HL-60 (cell line): ENCODE measurements around the gene DHRS2.

ENCODE experiments used
- GABPA ChIP-seq: IDR thresholded peaks from 2 replicates; pipeline ENCODE4 v1.6.1; 2012; ENCODE audit warnings: low read depth
- POLR2AphosphoS5 ChIP-seq: IDR thresholded peaks from 2 replicates; pipeline ENCODE4 v1.6.1; 2012; ENCODE audit warnings: low read depth
- TF ChIP-seq, protein P1 (sequence below): IDR thresholded peaks from 2 replicates; pipeline ENCODE4 v1.6.1; 2012; ENCODE audit warnings: low read depth; ENCODE audit not compliant: insufficient replicate concordance
- TF ChIP-seq, protein P2 (sequence below): IDR thresholded peaks from one replicate; pipeline ENCODE4 v1.5.1; 2011; ENCODE audit warnings: low read length, control low read depth, inconsistent platforms; ENCODE audit not compliant: insufficient read depth

DNA sequence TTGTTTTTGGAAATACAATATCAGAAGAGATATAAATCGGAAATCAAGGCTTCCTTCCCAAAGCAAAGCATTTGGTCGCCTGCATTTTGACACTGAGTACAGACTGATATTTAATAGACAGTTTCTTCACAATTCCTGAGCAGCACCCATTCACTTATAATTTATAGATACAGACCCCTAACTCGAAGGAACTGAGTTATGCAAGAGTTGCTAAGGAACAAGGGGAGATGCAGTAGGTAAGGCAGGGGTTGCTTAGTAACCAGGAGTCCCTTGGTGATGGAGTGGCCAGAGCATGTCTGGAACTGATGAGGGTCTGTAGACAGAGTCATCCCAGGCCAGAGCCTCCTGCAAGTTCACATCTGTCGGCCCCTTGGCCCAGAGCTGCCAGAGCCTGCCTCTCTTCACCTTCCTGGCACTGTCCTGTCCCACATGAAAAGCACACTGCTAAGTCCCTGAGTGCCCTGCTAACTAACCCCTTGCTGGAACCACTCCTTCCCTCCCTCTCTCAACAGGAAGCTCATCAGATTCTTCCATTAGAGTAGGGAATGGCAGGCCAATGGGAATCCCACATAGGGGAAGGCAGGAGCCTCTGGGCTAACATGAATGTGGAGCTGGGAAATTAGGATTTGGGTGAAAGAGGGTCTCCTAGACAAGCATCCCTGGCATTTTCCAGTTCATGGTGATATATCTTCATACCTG lies 3.6 kb upstream of the DHRS2 start:
- TF ChIP-seq, protein P1, sequence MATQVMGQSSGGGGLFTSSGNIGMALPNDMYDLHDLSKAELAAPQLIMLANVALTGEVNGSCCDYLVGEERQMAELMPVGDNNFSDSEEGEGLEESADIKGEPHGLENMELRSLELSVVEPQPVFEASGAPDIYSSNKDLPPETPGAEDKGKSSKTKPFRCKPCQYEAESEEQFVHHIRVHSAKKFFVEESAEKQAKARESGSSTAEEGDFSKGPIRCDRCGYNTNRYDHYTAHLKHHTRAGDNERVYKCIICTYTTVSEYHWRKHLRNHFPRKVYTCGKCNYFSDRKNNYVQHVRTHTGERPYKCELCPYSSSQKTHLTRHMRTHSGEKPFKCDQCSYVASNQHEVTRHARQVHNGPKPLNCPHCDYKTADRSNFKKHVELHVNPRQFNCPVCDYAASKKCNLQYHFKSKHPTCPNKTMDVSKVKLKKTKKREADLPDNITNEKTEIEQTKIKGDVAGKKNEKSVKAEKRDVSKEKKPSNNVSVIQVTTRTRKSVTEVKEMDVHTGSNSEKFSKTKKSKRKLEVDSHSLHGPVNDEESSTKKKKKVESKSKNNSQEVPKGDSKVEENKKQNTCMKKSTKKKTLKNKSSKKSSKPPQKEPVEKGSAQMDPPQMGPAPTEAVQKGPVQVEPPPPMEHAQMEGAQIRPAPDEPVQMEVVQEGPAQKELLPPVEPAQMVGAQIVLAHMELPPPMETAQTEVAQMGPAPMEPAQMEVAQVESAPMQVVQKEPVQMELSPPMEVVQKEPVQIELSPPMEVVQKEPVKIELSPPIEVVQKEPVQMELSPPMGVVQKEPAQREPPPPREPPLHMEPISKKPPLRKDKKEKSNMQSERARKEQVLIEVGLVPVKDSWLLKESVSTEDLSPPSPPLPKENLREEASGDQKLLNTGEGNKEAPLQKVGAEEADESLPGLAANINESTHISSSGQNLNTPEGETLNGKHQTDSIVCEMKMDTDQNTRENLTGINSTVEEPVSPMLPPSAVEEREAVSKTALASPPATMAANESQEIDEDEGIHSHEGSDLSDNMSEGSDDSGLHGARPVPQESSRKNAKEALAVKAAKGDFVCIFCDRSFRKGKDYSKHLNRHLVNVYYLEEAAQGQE = no peak
- TF ChIP-seq, protein P2, sequence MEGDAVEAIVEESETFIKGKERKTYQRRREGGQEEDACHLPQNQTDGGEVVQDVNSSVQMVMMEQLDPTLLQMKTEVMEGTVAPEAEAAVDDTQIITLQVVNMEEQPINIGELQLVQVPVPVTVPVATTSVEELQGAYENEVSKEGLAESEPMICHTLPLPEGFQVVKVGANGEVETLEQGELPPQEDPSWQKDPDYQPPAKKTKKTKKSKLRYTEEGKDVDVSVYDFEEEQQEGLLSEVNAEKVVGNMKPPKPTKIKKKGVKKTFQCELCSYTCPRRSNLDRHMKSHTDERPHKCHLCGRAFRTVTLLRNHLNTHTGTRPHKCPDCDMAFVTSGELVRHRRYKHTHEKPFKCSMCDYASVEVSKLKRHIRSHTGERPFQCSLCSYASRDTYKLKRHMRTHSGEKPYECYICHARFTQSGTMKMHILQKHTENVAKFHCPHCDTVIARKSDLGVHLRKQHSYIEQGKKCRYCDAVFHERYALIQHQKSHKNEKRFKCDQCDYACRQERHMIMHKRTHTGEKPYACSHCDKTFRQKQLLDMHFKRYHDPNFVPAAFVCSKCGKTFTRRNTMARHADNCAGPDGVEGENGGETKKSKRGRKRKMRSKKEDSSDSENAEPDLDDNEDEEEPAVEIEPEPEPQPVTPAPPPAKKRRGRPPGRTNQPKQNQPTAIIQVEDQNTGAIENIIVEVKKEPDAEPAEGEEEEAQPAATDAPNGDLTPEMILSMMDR = no peak
- TF ChIP-seq POLR2AphosphoS5 (no peak), GABPA (no peak)
